Kidney epithelial cell (primary cell): ENCODE measurements around the gene TMEM156. TPM values are rescaled to one million over a fixed set of nuclear protein-coding genes. Genes with fewer than 3 reads are reported as not detected.

ENCODE experiments used
- DNase-seq: peaks from one replicate; pipeline ENCODE4 v3.0.0-alpha.2; 2010; ENCODE audit warnings: low read depth
- H3K27me3 ChIP-seq: 2 replicates; pipeline ENCODE4 v1.6.0; 2011; ENCODE audit warnings: low read length; ENCODE audit not compliant: control insufficient read depth, insufficient read depth
- H3K36me3 ChIP-seq: 2 replicates; pipeline ENCODE4 v1.5.1; 2011; ENCODE audit warnings: low read length; ENCODE audit not compliant: control insufficient read depth, insufficient read depth
- H3K4me3 ChIP-seq: 2 replicates; pipeline ENCODE4 v1.5.1; 2011; ENCODE audit warnings: low read depth, mild to moderate bottlenecking, control low read depth, low read length
- total RNA-seq: library from RNA; depleted of rRNA; stranded (reverse); fragments of >200 nt; gene quantifications from 2 replicates; pipeline ENCODE4 v1.2.3, GENCODE V29; 2015
- TF ChIP-seq, protein P1 (sequence below): IDR thresholded peaks from 2 replicates; pipeline ENCODE4 v1.5.1; 2011; ENCODE audit warnings: mild to moderate bottlenecking, moderate library complexity, low read length, control low read depth, inconsistent platforms; ENCODE audit not compliant: insufficient read depth, poor library complexity, severe bottlenecking

The TMEM156 gene
- total RNA-seq, 1 donor from 2014 or later: 2.0 TPM

DNA sequence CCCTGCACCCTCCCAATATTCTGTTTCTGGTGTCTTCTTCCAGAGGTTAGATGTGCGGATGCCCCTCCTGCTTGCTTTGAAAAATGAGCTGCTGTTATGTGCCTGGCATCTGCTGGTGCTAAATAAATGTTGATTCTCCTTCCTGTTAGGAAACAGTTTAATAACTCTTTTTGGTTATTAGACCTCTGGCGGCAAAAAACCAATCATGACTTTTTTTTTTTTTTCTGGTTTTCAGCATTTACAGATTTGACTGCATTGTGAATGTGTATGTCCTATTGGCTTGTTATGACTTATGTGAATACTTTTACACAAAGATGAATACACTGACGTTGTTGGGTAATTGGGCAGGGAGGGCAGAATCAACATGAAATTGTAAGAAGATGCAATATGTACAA lies 13.6 kb upstream of the TMEM156 start:
- no peak for DNase-seq
- TF ChIP-seq, protein P1, sequence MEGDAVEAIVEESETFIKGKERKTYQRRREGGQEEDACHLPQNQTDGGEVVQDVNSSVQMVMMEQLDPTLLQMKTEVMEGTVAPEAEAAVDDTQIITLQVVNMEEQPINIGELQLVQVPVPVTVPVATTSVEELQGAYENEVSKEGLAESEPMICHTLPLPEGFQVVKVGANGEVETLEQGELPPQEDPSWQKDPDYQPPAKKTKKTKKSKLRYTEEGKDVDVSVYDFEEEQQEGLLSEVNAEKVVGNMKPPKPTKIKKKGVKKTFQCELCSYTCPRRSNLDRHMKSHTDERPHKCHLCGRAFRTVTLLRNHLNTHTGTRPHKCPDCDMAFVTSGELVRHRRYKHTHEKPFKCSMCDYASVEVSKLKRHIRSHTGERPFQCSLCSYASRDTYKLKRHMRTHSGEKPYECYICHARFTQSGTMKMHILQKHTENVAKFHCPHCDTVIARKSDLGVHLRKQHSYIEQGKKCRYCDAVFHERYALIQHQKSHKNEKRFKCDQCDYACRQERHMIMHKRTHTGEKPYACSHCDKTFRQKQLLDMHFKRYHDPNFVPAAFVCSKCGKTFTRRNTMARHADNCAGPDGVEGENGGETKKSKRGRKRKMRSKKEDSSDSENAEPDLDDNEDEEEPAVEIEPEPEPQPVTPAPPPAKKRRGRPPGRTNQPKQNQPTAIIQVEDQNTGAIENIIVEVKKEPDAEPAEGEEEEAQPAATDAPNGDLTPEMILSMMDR: no peak
- Histone ChIP-seq H3K36me3 (no peaks in the 10 kb centered on the region), H3K27me3 (no peaks in the 10 kb centered on the region), H3K4me3 (peak overlapping the region; percentile 67)

DNA sequence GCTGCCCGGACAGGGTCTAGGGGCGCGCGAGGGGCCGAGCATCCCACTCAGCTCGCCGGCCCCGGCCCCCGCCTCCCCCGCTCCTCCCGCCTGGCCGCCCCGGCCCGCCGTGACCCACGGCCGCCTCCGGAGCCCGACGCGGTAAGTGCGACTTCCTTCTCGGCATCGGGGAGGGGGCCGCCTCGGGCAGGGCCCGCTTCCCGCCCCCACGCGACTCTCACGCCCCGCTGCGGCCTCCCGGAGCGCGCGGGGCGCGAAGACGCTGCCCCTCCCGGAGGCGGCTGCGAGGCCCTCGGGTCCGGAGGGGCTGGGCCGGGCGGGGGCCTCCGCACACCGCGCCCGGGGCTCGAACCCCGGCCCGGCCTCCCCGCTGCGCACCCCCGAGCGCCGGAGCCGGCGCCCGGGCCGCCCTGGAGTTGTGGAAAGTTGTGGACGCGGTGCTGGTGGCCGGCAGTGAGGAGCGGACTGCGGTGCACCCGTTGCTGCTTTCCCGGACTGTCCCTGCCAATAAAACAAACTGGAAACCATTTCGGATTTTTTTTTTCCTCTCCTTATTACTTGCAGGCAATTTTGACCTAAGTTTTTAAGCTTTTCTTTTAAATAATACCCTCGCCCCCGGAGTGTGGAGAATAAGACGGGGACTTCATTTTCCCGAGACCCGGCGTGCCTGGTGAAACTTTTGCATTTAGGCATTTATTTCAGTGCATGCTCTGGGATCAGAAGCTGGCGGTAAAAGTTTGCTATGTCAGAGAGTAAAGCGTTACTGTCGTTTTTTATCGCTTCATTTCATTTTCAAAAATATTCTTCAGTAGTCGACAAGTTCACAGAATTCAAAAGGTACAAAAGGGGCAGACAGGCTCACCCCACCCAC lies 13.0 kb upstream of the TMEM156 start:
- no peak for DNase-seq
- TF ChIP-seq, protein P1: no peak
- Histone ChIP-seq H3K36me3 (no peaks in the 10 kb centered on the region), H3K4me3 (peak overlapping the region; percentile 67), H3K27me3 (no peaks in the 10 kb centered on the region)

DNA sequence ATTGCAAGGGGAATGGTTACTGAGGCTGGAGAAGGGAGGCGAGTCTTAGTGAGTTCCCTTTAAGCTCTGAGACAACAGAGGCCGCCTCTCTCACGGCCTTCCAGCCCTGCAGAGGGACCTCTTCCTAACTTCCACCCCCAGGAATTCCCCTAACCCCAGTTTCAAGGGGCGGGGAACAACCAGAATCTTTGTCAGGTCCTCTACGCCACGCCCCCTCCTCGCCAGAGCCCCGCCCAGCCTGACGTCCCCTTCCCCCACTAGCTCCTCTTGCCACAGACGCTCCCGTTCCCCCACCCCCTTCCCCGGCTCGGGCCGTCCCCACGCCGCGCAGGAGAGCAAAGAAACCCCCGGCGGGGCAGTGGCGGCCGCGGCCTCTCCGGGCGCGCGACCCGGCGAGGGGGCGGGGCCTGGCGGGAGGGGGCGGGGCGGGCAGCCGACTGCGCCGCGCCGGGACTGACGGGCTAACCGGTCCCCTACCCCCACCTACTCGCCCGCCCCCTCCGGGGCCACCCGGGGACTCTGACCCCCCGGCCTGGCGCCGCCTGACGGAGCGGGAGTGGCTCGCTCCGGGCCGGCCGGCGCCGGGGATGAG lies 12.3 kb upstream of the TMEM156 start:
- Histone ChIP-seq H3K27me3 (no peaks in the 10 kb centered on the region), H3K4me3 (peak overlapping the region; percentile 67), H3K36me3 (no peaks in the 10 kb centered on the region)
- TF ChIP-seq, protein P1: no peak
- DNase-seq: peak; percentile 79

DNA sequence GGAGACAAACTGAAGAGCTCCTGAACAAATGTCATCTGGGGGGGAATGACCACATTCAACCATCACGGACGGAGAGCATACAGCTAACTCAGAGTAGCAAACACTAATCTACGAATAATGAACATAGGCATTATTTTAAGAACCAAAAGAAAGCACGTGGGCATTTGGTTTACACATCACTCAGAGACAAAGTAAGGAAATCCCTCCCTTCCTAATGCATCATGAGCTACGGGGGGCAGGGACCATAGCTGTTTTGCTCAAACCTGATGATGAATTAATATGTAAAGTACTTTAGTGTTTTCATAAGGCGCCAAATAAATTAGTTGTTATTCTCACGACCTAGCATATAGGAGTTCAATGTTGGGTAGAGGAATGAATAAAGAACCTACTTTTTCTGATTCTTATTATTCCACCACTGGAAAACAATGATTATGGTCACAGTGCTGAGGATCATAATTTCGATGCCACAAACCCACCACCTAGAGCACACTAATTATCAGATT lies 11.7 kb upstream of the TMEM156 start:
- TF ChIP-seq, protein P1: no peak
- no peak for DNase-seq
- Histone ChIP-seq H3K27me3 (no peaks in the 10 kb centered on the region), H3K4me3 (peak overlapping the region; percentile 67), H3K36me3 (no peaks in the 10 kb centered on the region)

DNA sequence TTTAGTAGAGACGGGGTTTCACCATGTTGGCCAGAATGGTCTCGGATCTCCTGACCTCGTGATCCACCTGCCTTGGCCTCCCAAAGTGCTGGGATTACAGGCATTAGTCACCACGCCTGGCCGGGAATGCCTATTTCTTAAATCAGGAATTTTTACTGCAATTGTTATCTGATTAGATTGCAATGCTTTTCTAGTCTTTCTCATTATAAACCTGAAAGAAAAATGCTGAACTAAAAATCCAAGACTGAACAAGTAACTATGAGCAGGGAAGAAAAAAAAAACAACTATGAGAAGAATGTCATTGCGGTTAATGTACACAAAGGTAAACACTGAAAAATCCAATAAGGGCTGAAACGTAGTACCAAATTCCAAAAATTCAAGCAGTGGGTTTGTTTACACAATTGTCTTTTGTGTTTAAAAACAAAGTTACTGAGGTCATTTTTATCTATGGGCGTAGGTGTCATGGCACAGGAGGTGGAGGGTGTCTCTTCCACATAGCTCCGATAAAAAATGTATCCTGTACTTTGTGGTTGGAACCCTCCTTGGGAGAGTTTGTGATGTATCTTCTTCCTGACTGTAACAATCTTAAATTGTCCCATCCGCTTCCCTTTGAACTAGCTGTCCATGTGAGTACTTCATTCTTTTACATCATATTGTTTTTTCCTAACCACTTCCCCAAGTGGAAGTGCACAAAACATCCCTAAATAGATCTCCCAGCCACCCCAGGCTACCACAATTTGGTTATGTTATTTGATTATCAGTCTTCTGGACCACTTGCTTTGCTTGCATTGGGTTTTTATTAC lies 11.1 kb upstream of the TMEM156 start:
- DNase-seq: no peak
- TF ChIP-seq, protein P1: no peak
- Histone ChIP-seq H3K36me3 (no peaks in the 10 kb centered on the region), H3K27me3 (no peaks in the 10 kb centered on the region), H3K4me3 (no peak overlapping the region)
